Progenitor cell of endocrine pancreas (in vitro differentiated cells): ENCODE data around the gene CPEB3. TPM values are rescaled to one million over a fixed set of nuclear protein-coding genes. Genes with fewer than 3 reads are reported as not detected.

Source experiments
- DNase-seq: peaks from one replicate; pipeline ENCODE4 v3.0.0; 2021; ENCODE audit warnings: low spot score; ENCODE audit not compliant: unreplicated experiment
- H3K27ac Mint-ChIP-seq: 2 replicates; pipeline ENCODE4 v1.8.0; 2021; ENCODE audit warnings: mild to moderate bottlenecking, moderate library complexity, mixed read lengths
- H3K27me3 Mint-ChIP-seq: 2 replicates; pipeline ENCODE4 v1.8.0; 2021; ENCODE audit warnings: mixed read lengths
- H3K36me3 Mint-ChIP-seq: 2 replicates; pipeline ENCODE4 v1.8.0; 2022; ENCODE audit warnings: mixed read lengths; ENCODE audit not compliant: insufficient read depth
- H3K4me1 Mint-ChIP-seq: 2 replicates; pipeline ENCODE4 v1.8.0; 2021; ENCODE audit warnings: low read depth, mixed read lengths
- H3K4me3 Mint-ChIP-seq: 2 replicates; pipeline ENCODE4 v1.8.0; 2021; ENCODE audit warnings: low read depth, mild to moderate bottlenecking, moderate library complexity, mixed read lengths
- H3K9me3 Mint-ChIP-seq: 2 replicates; pipeline ENCODE4 v1.8.0; 2021; ENCODE audit warnings: low read depth, mixed read lengths
- CTCF ChIP-seq: fragments of 200-600 bp; sonication (generic); IDR thresholded peaks from one replicate; pipeline ENCODE4 v1.5.0; 2021; ENCODE audit warnings: antibody characterized with exemption, mild to moderate bottlenecking; ENCODE audit not compliant: unreplicated experiment
- total RNA-seq: library from RNA; stranded (reverse); gene quantifications from 2 replicates; pipeline ENCODE4 v1.2.1, GENCODE V29; 2021

CPEB3 gene
- total RNA-seq, 1 donor from 2014 or later = 2.1 TPM

GRCh38 chr10:92075829-92076228, 215.0 kb downstream of the CPEB3 start:
- TF ChIP-seq CTCF = no peak
- peaks cover 5% of the 10 kb centered on the region for H3K4me1 Mint-ChIP-seq
- no peak overlapping the region for H3K27ac Mint-ChIP-seq
- H3K27me3 Mint-ChIP-seq = no peaks in the 10 kb centered on the region
- no peak for DNase-seq
- no peak overlapping the region for H3K4me3 Mint-ChIP-seq
- H3K9me3 Mint-ChIP-seq = no peaks in the 10 kb centered on the region
- H3K36me3 Mint-ChIP-seq = peaks cover 1% of the 10 kb centered on the region

- no peaks in the 10 kb centered on the region for H3K27me3 Mint-ChIP-seq
- no peak for TF ChIP-seq CTCF
These were observed 216.6 kb downstream of the CPEB3 start for GRCh38 chr10:92074126-92074887.

GRCh38 chr10:92068900-92069299, 222.0 kb downstream of the CPEB3 start:
- Mint-ChIP-seq H3K9me3 (no peaks in the 10 kb centered on the region), H3K4me3 (no peak overlapping the region), H3K27ac (no peak overlapping the region), H3K36me3 (no peaks in the 10 kb centered on the region), H3K27me3 (no peaks in the 10 kb centered on the region), H3K4me1 (no peaks in the 10 kb centered on the region)
- DNase-seq = no peak
- no peak for TF ChIP-seq CTCF

More at GRCh38 chr10:92074126-92074887, 216.6 kb downstream of the CPEB3 start:
- DNase-seq = no peak
- Mint-ChIP-seq H3K36me3 (peaks cover 1% of the 10 kb centered on the region), H3K27ac (no peak overlapping the region), H3K4me3 (no peak overlapping the region), H3K9me3 (no peaks in the 10 kb centered on the region), H3K4me1 (peaks cover 5% of the 10 kb centered on the region)

- TF ChIP-seq CTCF = no peak
- no peak for DNase-seq
- no peak overlapping the region for H3K4me3 Mint-ChIP-seq
These were observed 224.5 kb downstream of the CPEB3 start for GRCh38 chr10:92066386-92066785.

GRCh38 chr10:92064506-92064905, 226.4 kb downstream of the CPEB3 start:
- Mint-ChIP-seq H3K36me3 (no peaks in the 10 kb centered on the region), H3K27me3 (no peaks in the 10 kb centered on the region), H3K27ac (no peak overlapping the region), H3K4me1 (no peaks in the 10 kb centered on the region), H3K4me3 (no peak overlapping the region), H3K9me3 (no peaks in the 10 kb centered on the region)
- no peak for TF ChIP-seq CTCF
- DNase-seq = no peak

More at GRCh38 chr10:92066386-92066785, 224.5 kb downstream of the CPEB3 start:
- no peak overlapping the region for H3K27ac Mint-ChIP-seq
- no peaks in the 10 kb centered on the region for H3K9me3 Mint-ChIP-seq
- H3K36me3 Mint-ChIP-seq = no peaks in the 10 kb centered on the region
- no peaks in the 10 kb centered on the region for H3K4me1 Mint-ChIP-seq
- no peaks in the 10 kb centered on the region for H3K27me3 Mint-ChIP-seq
